Measurements from ENCODE around the gene HOATZ. TPM values are rescaled to one million over a fixed set of nuclear protein-coding genes. Genes with fewer than 3 reads are reported as not detected.
A peak's percentile ranks its signal among the peaks of the same experiment; 100 is the strongest.

Gene HOATZ
- total RNA-seq, 1 donor from 2014 or later = 0.75 TPM

DNA sequence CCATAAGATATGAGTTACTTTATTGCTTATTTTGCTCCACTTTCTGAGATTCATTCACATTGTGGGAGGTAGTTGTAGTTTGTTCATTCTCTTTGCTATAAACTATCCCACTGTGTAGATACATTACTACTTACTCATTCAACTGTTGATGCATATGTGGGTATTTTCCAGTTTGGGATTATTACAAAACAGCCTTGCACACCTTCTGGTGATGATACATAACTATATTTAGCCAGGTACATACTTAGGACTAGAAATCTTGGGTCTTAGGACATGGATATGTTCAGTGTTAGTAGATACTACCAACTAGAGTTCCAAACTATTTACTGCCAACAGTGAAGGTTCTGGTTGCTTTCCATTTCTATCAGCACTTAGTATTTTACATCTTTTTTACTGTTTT is 40.1 kb upstream of the HOATZ start:
- Mint-ChIP-seq H3K27ac (no peak overlapping the region), H3K27me3 (no peaks in the 10 kb centered on the region), H3K4me1 (ENCODE audit: unreplicated experiment) (peaks cover 4% of the 10 kb centered on the region), H3K4me3 (no peak overlapping the region), H3K36me3 (no peaks in the 10 kb centered on the region), H3K9me3 (no peaks in the 10 kb centered on the region)
- DNase-seq (ENCODE audit: extremely low spot score, unreplicated experiment) = no peak
- TF ChIP-seq, protein P1, sequence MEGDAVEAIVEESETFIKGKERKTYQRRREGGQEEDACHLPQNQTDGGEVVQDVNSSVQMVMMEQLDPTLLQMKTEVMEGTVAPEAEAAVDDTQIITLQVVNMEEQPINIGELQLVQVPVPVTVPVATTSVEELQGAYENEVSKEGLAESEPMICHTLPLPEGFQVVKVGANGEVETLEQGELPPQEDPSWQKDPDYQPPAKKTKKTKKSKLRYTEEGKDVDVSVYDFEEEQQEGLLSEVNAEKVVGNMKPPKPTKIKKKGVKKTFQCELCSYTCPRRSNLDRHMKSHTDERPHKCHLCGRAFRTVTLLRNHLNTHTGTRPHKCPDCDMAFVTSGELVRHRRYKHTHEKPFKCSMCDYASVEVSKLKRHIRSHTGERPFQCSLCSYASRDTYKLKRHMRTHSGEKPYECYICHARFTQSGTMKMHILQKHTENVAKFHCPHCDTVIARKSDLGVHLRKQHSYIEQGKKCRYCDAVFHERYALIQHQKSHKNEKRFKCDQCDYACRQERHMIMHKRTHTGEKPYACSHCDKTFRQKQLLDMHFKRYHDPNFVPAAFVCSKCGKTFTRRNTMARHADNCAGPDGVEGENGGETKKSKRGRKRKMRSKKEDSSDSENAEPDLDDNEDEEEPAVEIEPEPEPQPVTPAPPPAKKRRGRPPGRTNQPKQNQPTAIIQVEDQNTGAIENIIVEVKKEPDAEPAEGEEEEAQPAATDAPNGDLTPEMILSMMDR (conservative IDR thresholded peaks at IDR 0.05) = no peak

DNA sequence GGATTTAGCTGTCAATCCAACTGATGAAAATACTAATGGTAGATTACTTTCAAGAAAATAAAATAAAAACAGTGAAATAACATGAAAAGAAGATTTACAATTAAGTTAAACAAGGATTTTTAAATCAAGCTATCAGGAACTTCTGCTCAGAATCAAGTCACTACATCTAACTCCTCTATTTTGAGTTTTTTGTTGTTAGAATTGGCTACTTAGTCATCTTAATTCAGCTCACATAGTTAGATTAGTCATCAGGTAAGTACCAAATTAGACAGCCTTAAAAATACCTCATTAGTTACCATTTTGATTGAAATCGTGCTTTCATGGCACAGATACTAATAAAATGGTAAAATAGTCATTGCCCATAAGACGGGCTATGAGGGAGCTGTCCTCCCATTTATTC is 38.2 kb upstream of the HOATZ start:
- Mint-ChIP-seq H3K27me3 (no peaks in the 10 kb centered on the region), H3K9me3 (no peaks in the 10 kb centered on the region), H3K4me3 (no peak overlapping the region), H3K27ac (no peak overlapping the region), H3K36me3 (no peaks in the 10 kb centered on the region), H3K4me1 (ENCODE audit: unreplicated experiment) (no peaks in the 10 kb centered on the region)
- TF ChIP-seq, protein P1 (conservative IDR thresholded peaks at IDR 0.05) = no peak
- no peak for DNase-seq (ENCODE audit: extremely low spot score, unreplicated experiment)

- H3K36me3 Mint-ChIP-seq = no peaks in the 10 kb centered on the region
- H3K4me3 Mint-ChIP-seq = no peak overlapping the region
- H3K9me3 Mint-ChIP-seq = no peaks in the 10 kb centered on the region
- H3K27me3 Mint-ChIP-seq = no peaks in the 10 kb centered on the region
- H3K27ac Mint-ChIP-seq = no peak overlapping the region
- no peaks in the 10 kb centered on the region for H3K4me1 Mint-ChIP-seq (ENCODE audit: unreplicated experiment)
- TF ChIP-seq, protein P1 (conservative IDR thresholded peaks at IDR 0.05) = no peak
- DNase-seq (ENCODE audit: extremely low spot score, unreplicated experiment) = no peak
These were observed 37.6 kb upstream of the HOATZ start for GRCh38 chr11:111476956-111477355.

DNA sequence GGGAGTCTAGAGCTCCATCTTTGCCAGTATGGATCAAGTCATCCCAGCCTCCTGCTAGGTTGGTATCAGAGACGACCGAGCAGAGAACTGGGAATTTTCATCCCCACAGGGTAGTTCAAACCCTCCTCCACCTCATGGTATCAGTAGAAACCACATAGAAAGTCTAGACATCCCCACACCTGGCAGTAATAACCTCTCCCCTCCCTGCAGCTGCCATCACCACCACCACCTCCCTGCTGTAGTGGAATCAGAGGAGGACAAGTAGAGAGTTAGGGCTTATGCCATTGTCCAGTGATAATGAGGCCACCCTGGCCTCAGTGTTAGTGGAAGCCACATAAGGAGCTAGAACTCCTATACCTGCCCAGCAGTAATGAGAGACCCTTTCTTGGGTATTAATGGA is 36.7 kb upstream of the HOATZ start:
- no peak overlapping the region for H3K4me3 Mint-ChIP-seq
- TF ChIP-seq, protein P1 (conservative IDR thresholded peaks at IDR 0.05) = no peak
- no peak overlapping the region for H3K27ac Mint-ChIP-seq
- no peak for DNase-seq (ENCODE audit: extremely low spot score, unreplicated experiment)
- no peaks in the 10 kb centered on the region for H3K27me3 Mint-ChIP-seq
- H3K9me3 Mint-ChIP-seq = no peaks in the 10 kb centered on the region
- H3K36me3 Mint-ChIP-seq = no peaks in the 10 kb centered on the region
- H3K4me1 Mint-ChIP-seq (ENCODE audit: unreplicated experiment) = no peaks in the 10 kb centered on the region

DNA sequence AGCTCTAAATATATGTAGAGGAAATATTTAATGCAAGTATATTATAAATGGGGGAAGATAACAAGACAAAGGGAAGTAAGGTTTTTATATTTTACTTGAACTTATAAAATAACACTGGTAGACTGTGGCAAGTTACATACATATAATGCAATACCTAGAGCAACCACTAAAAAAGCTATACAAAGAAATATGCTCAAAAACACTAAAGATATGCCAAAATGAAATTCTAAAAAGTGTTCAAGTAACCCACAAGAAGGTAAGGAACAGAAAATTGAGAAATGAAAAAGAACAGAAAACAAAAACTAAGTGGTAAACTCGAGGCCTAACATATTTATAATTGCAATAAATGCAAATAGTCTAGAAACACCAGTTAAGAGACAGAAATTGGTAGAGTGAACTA is 34.9 kb upstream of the HOATZ start:
- H3K4me1 Mint-ChIP-seq (ENCODE audit: unreplicated experiment) = no peaks in the 10 kb centered on the region
- H3K9me3 Mint-ChIP-seq = no peaks in the 10 kb centered on the region
- no peak overlapping the region for H3K4me3 Mint-ChIP-seq
- H3K27me3 Mint-ChIP-seq = no peaks in the 10 kb centered on the region
- TF ChIP-seq, protein P1 (conservative IDR thresholded peaks at IDR 0.05) = peak; percentile 61
- DNase-seq (ENCODE audit: extremely low spot score, unreplicated experiment) = no peak
- no peak overlapping the region for H3K27ac Mint-ChIP-seq
- H3K36me3 Mint-ChIP-seq = no peaks in the 10 kb centered on the region

DNA sequence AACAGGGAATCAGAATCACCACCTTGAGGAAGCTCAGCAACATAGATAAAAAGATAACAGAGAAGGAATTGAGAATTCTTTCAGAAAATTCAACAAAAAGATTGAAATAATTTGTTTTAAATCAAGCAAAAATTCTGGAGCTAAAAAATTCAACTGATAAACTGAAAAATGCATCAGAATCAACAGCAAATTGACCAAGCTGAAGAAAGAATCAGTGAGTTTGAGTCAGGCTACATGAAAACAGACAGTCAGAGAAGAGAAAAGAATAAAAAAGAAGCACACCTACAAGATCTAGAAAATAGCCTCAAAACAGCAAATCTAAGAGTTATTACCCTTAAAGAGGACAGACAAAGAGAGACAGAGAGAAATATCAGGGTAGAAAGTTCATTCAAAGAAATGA is 31.1 kb upstream of the HOATZ start:
- TF ChIP-seq, protein P1 (conservative IDR thresholded peaks at IDR 0.05) = no peak
- Mint-ChIP-seq H3K36me3 (no peaks in the 10 kb centered on the region), H3K4me3 (no peak overlapping the region), H3K4me1 (ENCODE audit: unreplicated experiment) (no peaks in the 10 kb centered on the region), H3K27me3 (no peaks in the 10 kb centered on the region), H3K9me3 (peaks cover 3% of the 10 kb centered on the region), H3K27ac (no peak overlapping the region)
- no peak for DNase-seq (ENCODE audit: extremely low spot score, unreplicated experiment)

Measured in type B pancreatic cell (in vitro differentiated cells).